ENCODE measurements around the gene CIAO1. TPM values are rescaled to one million over a fixed set of nuclear protein-coding genes. Genes with fewer than 3 reads are reported as not detected.
A peak's percentile ranks its signal among the peaks of the same experiment; 100 is the strongest.

CIAO1 gene
- total and polyA plus RNA-seq, 2 of the 13 experiments (the other 11 are each of a cell fraction or from before 2014, with no cell fraction given): 99.3 to 120 TPM

DNA sequence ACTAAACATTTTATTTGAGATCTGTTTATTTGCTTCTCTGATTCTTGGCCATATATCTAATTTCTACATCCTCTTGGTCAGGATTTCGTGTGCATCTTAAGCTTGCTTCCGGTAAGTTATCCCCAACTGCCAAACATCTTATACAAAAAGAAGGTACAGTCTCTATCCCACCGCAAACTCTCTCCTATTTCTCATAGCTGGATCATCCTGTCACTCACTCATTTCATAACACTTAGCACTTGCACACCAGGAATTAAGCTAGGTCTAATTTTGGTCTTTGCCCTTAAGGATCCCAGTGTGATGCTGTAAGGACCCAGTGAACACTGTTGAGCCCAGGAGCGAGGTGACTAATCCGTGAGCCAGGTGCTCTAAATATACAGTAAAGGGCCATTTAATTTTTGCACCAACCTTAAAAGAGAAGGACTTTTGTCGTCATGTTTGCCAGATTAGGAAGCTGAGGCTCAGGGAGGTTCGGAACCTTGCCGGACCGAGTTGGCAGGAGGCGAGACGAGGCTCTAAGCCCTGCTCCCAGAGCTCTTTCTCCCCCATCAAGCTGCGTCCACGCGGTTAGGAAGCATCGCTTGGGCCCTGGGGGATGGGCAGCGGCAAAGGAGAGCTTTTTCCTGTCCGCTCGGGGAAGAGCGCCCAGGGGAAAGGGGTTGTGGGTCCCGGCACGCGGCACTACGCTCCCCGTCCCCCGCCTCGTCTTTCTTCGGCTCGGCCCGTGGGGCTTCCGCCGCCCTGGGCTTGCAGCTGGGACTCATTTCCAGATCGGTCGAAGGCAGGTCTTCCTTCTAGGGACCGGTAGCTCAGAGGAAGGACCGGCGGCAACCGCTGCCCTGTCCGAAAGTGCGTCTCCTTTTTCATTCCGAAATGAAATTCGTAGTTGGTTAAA lies 55.0 kb downstream of the CIAO1 start (continued):
- TF ChIP-seq ZNF644 (CRISPR knock-in tag; IDR thresholded peaks at IDR 0.05; ENCODE audit: low read depth) (no peak), ZFP36L2 (CRISPR knock-in tag; IDR thresholded peaks at IDR 0.05) (no peak), RARG (CRISPR knock-in tag; IDR thresholded peaks at IDR 0.05; ENCODE audit: low read depth) (0 out of 2 replicates have a peak, but pooled peaks have one; percentile 62), IKZF5 (CRISPR knock-in tag; IDR thresholded peaks at IDR 0.05) (peak; percentile 31; the same call in 1 of the 2 replicates), ZBTB20 (CRISPR knock-in tag; IDR thresholded peaks at IDR 0.05; ENCODE audit: borderline replicate concordance, low read depth) (no peak), NR2C2 (CRISPR knock-in tag; IDR thresholded peaks at IDR 0.05; ENCODE audit: borderline replicate concordance) (no peak), NFATC3 (CRISPR knock-in tag; IDR thresholded peaks at IDR 0.05) (no peak), KLF6 (CRISPR knock-in tag; IDR thresholded peaks at IDR 0.05) (0 out of 2 replicates have a peak, but pooled peaks have one; percentile 2), ZNF17 (CRISPR knock-in tag; IDR thresholded peaks at IDR 0.05) (no peak), CBX2 (IDR thresholded peaks at IDR 0.05; ENCODE audit: low read depth, low read length) (0 out of 2 replicates have a peak, but pooled peaks have one; percentile 56), CBX2 (CRISPR knock-in tag; IDR thresholded peaks at IDR 0.05; ENCODE audit: low read depth) (no peak; the same call in 1 of the 2 replicates), MAX (IDR thresholded peaks at IDR 0.05) (peak; percentile 50), TARDBP (CRISPR knock-in tag; IDR thresholded peaks at IDR 0.05) (0 out of 2 replicates have a peak, but pooled peaks have one; percentile 36), SATB2 (CRISPR knock-in tag; IDR thresholded peaks at IDR 0.05) (no peak), SMARCE1 (IDR thresholded peaks at IDR 0.05; ENCODE audit: borderline replicate concordance) (no peak), HDAC1 (CRISPR knock-in tag; IDR thresholded peaks at IDR 0.05) (0 out of 2 replicates have a peak, but pooled peaks have one; percentile 27), ZNF781 (CRISPR knock-in tag; IDR thresholded peaks at IDR 0.05; ENCODE audit: borderline replicate concordance, not compliant biosample characterization) (peak; percentile 68), NCOA2 (CRISPR knock-in tag; IDR thresholded peaks at IDR 0.05) (peak; percentile 32; the same call in 1 of the 2 replicates), SAP130 (CRISPR knock-in tag; IDR thresholded peaks at IDR 0.05; ENCODE audit: low read depth) (no peak; the same call in 1 of the 2 replicates), THAP11 (CRISPR knock-in tag; IDR thresholded peaks at IDR 0.05) (peak; percentile 53; the same call in 1 of the 2 replicates), ZUFSP (CRISPR knock-in tag; IDR thresholded peaks at IDR 0.05; ENCODE audit: borderline replicate concordance) (no peak), ZNF20 (CRISPR knock-in tag; IDR thresholded peaks at IDR 0.05) (no peak), BORCS8-MEF2B (CRISPR knock-in tag; IDR thresholded peaks at IDR 0.05) (peak; percentile 70; the same call in 1 of the 2 replicates)
- TF ChIP-seq, protein P1, sequence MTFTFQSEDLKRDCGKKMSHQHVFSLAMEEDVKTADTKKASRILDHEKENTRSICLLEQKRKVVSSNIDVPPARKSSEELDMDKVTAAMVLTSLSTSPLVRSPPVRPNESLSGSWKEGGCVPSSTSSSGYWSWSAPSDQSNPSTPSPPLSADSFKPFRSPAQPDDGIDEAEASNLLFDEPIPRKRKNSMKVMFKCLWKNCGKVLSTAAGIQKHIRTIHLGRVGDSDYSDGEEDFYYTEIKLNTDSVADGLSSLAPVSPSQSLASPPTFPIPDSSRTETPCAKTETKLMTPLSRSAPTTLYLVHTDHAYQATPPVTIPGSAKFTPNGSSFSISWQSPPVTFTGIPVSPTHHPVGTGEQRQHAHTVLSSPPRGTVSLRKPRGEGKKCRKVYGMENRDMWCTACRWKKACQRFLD (CRISPR knock-in tag; IDR thresholded peaks at IDR 0.05; ENCODE audit: borderline replicate concordance): no peak
- TF ChIP-seq, protein P2, sequence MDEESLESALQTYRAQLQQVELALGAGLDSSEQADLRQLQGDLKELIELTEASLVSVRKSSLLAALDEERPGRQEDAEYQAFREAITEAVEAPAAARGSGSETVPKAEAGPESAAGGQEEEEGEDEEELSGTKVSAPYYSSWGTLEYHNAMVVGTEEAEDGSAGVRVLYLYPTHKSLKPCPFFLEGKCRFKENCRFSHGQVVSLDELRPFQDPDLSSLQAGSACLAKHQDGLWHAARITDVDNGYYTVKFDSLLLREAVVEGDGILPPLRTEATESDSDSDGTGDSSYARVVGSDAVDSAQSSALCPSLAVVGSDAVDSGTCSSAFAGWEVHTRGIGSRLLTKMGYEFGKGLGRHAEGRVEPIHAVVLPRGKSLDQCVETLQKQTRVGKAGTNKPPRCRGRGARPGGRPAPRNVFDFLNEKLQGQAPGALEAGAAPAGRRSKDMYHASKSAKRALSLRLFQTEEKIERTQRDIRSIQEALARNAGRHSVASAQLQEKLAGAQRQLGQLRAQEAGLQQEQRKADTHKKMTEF (CRISPR knock-in tag; IDR thresholded peaks at IDR 0.05): 0 out of 2 replicates have a peak, but pooled peaks have one; percentile 25

All from HepG2 (cell line).